Cardiac fibroblast (primary cell): Measurements from ENCODE around the gene NUDT2.
"Not testable (repeated sequence)": the region's sequence is repeated elsewhere in the genome, so short reads cannot be mapped to it uniquely, and the experiment has no call there.

Source experiments
- DNase-seq, 2 donors: peaks; one replicate each; pipeline versions ENCODE4 v3.0.0 to v3.0.0-alpha.2; 2010; ENCODE audit warnings: low read depth in 2 of 2
- H3K4me3 ChIP-seq, 2 donors: replicated peaks in 1 of 2; 1 replicate in 1 of 2; 2 replicates in 1 of 2; pipeline ENCODE4 v1.5.1; 2011; ENCODE audit warnings: low read depth in 2 of 2, low read length in 2 of 2, mild to moderate bottlenecking in 2 of 2, moderate library complexity in 1 of 2
- CTCF ChIP-seq: IDR thresholded peaks from one replicate; pipeline ENCODE4 v1.5.1; 2011; ENCODE audit warnings: low read depth, mild to moderate bottlenecking, low read length, inconsistent platforms

Gene NUDT2

DNA sequence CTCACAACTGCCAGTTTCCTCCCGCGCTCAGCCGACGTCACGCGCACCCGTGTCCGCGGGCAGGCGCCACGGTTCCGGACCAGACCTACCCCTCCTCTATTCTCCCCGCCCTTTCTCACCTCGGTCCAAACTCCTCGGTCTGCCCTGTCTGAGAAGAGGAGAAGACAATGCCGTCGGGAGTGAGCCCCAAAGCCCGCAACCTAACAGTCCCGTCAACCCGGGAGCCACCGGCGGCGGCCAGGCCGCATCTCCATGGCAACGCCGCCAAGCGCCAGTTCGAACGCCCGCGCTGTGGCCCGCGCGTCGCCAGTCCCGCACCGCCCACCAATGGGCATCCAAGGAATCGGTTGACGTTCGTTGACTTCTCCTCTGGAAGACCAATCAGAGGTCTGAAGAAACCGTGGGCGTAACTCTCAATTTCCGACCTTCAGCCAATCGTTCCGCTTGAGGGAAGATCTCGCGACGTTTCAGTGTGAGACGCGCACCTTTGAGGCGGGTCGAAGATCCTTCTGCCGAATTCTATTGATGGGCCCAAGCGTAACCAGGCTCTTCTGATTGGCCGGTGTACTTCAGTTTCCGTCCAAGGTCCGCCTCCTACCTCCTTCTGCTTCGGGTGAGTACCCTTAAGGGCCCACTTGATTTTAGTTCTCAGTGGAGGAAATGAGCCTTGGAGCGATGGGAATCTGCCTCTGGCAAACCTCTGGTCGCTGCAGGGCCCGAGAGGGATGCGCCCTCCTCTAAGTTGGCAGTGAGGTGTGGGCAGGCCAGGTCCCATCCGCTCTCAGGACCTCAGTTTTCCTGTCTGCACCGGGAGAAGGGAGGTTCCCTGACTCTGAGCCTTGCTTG is at the start of gene NUDT2, which contains the start of gene KIF24:
TSS of gene NUDT2 (plus strand) at position 583 of the 846 bp plus-strand sequence. CDS start 9,471 bp downstream, outside the sequence.
TSS of gene KIF24 (minus strand) at position 282 of the 846 bp plus-strand sequence. CDS start 17,922 bp downstream, outside the sequence.
- no peak for TF ChIP-seq CTCF
- peak; percentile 100 for DNase-seq
- H3K4me3 ChIP-seq, result peak within 1 kb of the TSS; percentile 78 to 99

- TF ChIP-seq CTCF, result no peak
- H3K4me3 ChIP-seq, result no peak overlapping the region
- peak in 1 of 2 donors; percentile 44 for DNase-seq
Measured at GRCh38 chr9:34282096-34282495, 47.3 kb upstream of the NUDT2 start.

DNA sequence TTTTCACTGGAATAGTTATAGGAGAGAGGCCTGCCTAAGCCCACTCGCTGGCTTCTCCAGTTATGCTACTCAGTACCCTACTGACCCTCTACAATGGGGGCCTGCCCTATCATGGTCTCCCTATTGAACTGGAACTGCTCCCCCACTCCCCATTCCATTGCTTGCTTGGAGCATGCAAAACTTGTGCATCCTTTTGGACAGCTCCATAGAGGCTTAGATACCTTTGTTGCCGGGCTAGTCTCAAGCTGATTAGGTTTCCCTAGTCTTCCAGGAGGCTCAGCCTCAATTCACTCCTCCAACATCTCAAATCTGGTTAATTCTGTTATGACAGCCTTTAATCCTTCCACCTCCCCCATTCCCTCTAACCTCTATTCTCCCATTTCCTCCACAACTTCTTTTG is 40.2 kb upstream of the NUDT2 start:
- H3K4me3 ChIP-seq, result no peak overlapping the region
- no peak for DNase-seq
- TF ChIP-seq CTCF, result no peak

DNA sequence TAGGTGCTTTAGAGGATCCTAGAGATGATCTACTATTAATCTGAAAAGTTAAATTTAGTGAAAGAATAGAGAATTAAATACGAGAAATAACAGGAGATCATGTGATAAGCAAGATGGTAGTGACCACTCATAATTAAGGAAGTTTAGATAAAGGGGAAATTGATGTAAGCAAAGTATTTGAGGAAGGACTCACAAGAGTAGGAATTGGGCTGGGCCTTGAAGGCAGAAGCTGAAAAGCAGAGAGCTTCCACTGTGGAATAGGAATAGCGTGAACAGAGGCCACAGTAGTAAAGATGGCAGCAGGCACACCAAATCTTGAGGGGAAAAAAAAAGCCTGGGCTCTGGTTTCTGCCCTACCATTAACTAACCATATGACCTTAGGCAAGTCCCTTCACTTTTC is 38.3 kb upstream of the NUDT2 start:
- DNase-seq, result no peak
- H3K4me3 ChIP-seq, result no peak overlapping the region

DNA sequence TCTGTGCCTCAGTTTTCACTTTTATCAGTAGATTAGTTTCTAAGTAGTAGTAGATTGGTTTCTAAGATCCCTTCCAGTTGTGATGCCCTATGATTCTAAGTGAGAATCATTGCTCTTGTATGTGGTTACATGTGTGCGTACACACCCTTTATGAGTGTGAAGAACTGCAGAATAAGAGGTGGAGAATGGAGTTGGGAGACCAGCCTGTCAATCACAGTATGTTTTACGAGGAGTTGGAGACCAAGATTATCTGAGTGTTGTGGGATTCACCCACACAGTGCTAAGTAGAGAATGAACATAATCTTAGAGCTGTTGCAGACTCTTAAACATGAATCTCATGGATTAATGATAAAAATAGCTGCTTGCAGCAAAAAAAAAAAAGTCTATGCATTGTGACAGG is 37.9 kb upstream of the NUDT2 start:
- no peak overlapping the region for H3K4me3 ChIP-seq
- no peak for DNase-seq
- no peak for TF ChIP-seq CTCF

More for the DNA sequence above, 38.3 kb upstream of the NUDT2 start:
- TF ChIP-seq CTCF, result no peak

- no peak for TF ChIP-seq CTCF
- H3K4me3 ChIP-seq, result no peak overlapping the region
Measured at GRCh38 chr9:34292552-34292951, 36.8 kb upstream of the NUDT2 start.

GRCh38 chr9:34301064-34301463 is 28.3 kb upstream of the NUDT2 start:
- H3K4me3 ChIP-seq, DNase-seq: not testable (repeated sequence)

More at GRCh38 chr9:34292552-34292951, 36.8 kb upstream of the NUDT2 start:
- no peak for DNase-seq

GRCh38 chr9:34308316-34308715 is 21.1 kb upstream of the NUDT2 start:
- not testable (repeated sequence) for H3K4me3 ChIP-seq

More at GRCh38 chr9:34308316-34308715, 21.1 kb upstream of the NUDT2 start:
- DNase-seq, result not testable (repeated sequence)
